GM23338 (cell line): Measurements from ENCODE around the gene ZFP64. TPM values are rescaled to one million over a fixed set of nuclear protein-coding genes. Genes with fewer than 3 reads are reported as not detected.

Source experiments
- EZH2 ChIP-seq: fragments of 200-600 bp; sonication (generic); IDR thresholded peaks from one replicate; pipeline ENCODE4 v1.8.0; 2017; ENCODE audit warnings: antibody characterized with exemption, mild to moderate bottlenecking, low read depth; ENCODE audit not compliant: unreplicated experiment
- JUNB ChIP-seq: IDR thresholded peaks from one replicate; pipeline ENCODE4 v1.6.1; 2016; ENCODE audit warnings: antibody characterized with exemption; ENCODE audit not compliant: unreplicated experiment
- NANOG ChIP-seq: IDR thresholded peaks from 2 replicates; pipeline ENCODE4 v1.6.1; 2016; ENCODE audit warnings: antibody characterized with exemption, borderline replicate concordance
- REST ChIP-seq: IDR thresholded peaks from one replicate; pipeline ENCODE4 v1.6.1; 2018; ENCODE audit warnings: antibody characterized with exemption; ENCODE audit not compliant: unreplicated experiment
- STAT1 ChIP-seq: IDR thresholded peaks from one replicate; pipeline ENCODE4 v1.6.1; 2016; ENCODE audit warnings: antibody characterized with exemption; ENCODE audit not compliant: unreplicated experiment
- ZNF114 ChIP-seq: fragments of 250-450 bp; sonication (Bioruptor Pico); IDR thresholded peaks from 2 replicates; pipeline ENCODE4 v1.5.0; 2020; ENCODE audit warnings: mild to moderate bottlenecking, moderate library complexity
- ZNF331 ChIP-seq: fragments of 250-450 bp; sonication (Bioruptor Pico); IDR thresholded peaks from 2 replicates; pipeline ENCODE4 v1.5.0; 2020; ENCODE audit warnings: low read depth, mild to moderate bottlenecking, moderate library complexity
- polyA plus RNA-seq: library from polyadenylated mRNA; unstranded; fragments of >200 nt; fragmentation: Nextera tagmentation; extraction: Ambion mirVana; gene quantifications from 2 replicates; pipeline ENCODE4 v1.2.1, GENCODE V29; 2016
- total RNA-seq: library from RNA; depleted of rRNA; stranded (reverse); fragments of >200 nt; shearing (Covaris generic); gene quantifications from 2 replicates; pipeline ENCODE4 v1.2.3, GENCODE V29; 2014

The ZFP64 gene
- total and polyA plus RNA-seq, 2 experiments from 2014 or later, result 9.6 to 30.4 TPM

- TF ChIP-seq REST (no peak), ZNF331 (CRISPR knock-in tag) (no peak), ZNF114 (CRISPR knock-in tag) (no peak), NANOG (no peak), EZH2 (no peak), JUNB (no peak), STAT1 (no peak)
These were observed 89.5 kb downstream of the ZFP64 start (continued) for GRCh38 chr20:52102126-52102525.
